Ovary (tissue), 9 donors: ENCODE results near the gene NUDCD3. TPM values are rescaled to one million over a fixed set of nuclear protein-coding genes. Genes with fewer than 3 reads are reported as not detected.

Source experiments
- DNase-seq, 5 donors: peaks; one replicate each; pipeline ENCODE4 v3.0.0-alpha.2; 2019 to 2020
- H3K27ac ChIP-seq, 2 donors: fragments of 200-600 bp; one replicate each; pipeline versions ENCODE4 v1.5.1 to v1.8.0; 2019 to 2022
- H3K27me3 ChIP-seq: fragments of 200-600 bp; one replicate; pipeline ENCODE4 v1.8.0; 2022
- H3K36me3 ChIP-seq: fragments of 200-600 bp; sonication (generic); one replicate; pipeline ENCODE4 v1.5.1; 2019
- H3K4me1 ChIP-seq: one replicate; pipeline ENCODE4 v1.8.1; 2013; ENCODE audit warnings: mild to moderate bottlenecking, moderate library complexity; ENCODE audit not compliant: insufficient read depth
- H3K4me3 ChIP-seq: fragments of 200-600 bp; sonication (generic); one replicate; pipeline ENCODE4 v1.5.1; 2017
- H3K9me3 ChIP-seq, 2 donors: fragments of 200-600 bp in 1 of 2; sonication (generic) in 1 of 2; one replicate each; pipeline versions ENCODE4 v1.5.1 to v1.8.1; 2013 to 2019; ENCODE audit warnings: mild to moderate bottlenecking in 1 of 2, moderate library complexity in 1 of 2
- EP300 ChIP-seq: sonication (generic); formaldehyde crosslinking; IDR thresholded peaks from one replicate; pipeline ENCODE4 v1.6.1; 2017; ENCODE audit warnings: antibody characterized with exemption
- POLR2A ChIP-seq: fragments of 450-650 bp; IDR thresholded peaks from one replicate; pipeline ENCODE4 v1.6.1; 2017; ENCODE audit warnings: antibody characterized with exemption, mild to moderate bottlenecking, moderate library complexity
- whole genome bisulfite sequencing, 3 donors: extraction: QIAGEN DNeasy Blood & Tissue Kit in 1 of 3; methylation state at CpG; one replicate each; pipeline versions ENCODE4 v1.1.5 to v1.1.7; 2013 to 2017; 5-methylcytosine and 5-hydroxymethylcytosine counted together
- intact Hi-C, 4 donors: fragments of 100-400 bp; cut with DNase I; formaldehyde crosslinking; loops; one replicate each; pipeline versions ENCODE4 v1.11.0 to v1.15.1; 2022 to 2023
- polyA plus RNA-seq, 2 donors: library from polyadenylated mRNA; stranded (reverse); fragments of 200-250 nt in 1 of 2; fragments of 350-450 nt in 1 of 2; fragmentation: Illumina TruSeq in 1 of 2; extraction: RNeasy Lipid Tissue Mini Kit (QIAGEN cat#74804) in 1 of 2; gene quantifications; one replicate each; pipeline ENCODE4 v1.2.3, GENCODE V29; 2013 to 2014
- total RNA-seq, 7 donors: library from RNA; depleted of rRNA in 2 of 7; stranded (reverse); fragments of >200 nt in 2 of 7; fragmentation: NEBNext Ultra II Directional in 3 of 7; extraction: Animal tissue kit (Norgen Biotek cat#: 25700) in 3 of 7; gene quantifications; one replicate each; pipeline versions ENCODE4 v1.1.0 to v1.2.4, GENCODE V29; 2016 to 2023
- TF ChIP-seq, protein P1 (sequence below), 3 donors: fragments of 450-650 bp in 2 of 3; fragments of 200-600 bp in 1 of 3; IDR thresholded peaks; one replicate each; pipeline versions ENCODE4 v1.5.1 to v1.8.0; 2016 to 2022; ENCODE audit warnings: antibody characterized with exemption in 3 of 3, mild to moderate bottlenecking in 1 of 3
- donor health status: DM: no; HTN: no; CAD: no; lungs with moderate emphysema.
- donor health status: DM: no; HTN: no; CAD: no.
- donor health status: Bipolar disorder and iron deficiency.
- donor health status: DM: yes; HTN: yes; CAD: no.
- donor health status: DM: no; HTN: no; CAD: no.
- donor health status: DM: yes; HTN: yes; CAD: no.

Gene NUDCD3
- total and polyA plus RNA-seq, 9 donors: 32.1 to 117 (median 102) TPM

DNA sequence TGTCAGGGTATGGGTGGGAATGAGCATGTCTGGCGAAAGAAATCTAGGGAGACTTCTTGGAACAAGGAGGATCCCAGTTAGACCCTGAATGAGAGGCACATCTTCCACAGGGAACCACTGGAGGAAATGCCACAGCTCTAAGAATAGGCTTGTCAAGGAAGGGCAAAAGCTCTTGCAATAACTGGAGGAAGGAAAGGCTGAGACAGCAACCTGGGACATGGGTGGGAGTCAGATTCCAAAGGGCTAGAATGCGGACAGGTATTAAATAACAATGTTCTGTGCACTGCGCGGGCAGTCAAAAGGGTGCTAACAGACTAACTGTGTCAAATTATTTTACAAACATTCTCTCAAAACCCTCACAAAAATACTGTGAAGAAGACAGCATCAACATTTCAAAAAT is 4.5 kb downstream of the NUDCD3 start:
- intact Hi-C loops: loop anchor here in 1 of 4 donors (5.0 kb wide), 1 partner anchor 244 kb away; no protein-coding TSS in a partner anchor
- Histone ChIP-seq H3K36me3 (no peaks in the 10 kb centered on the region), H3K9me3 (no peaks in the 10 kb centered on the region), H3K4me1 (peaks cover 11% of the 10 kb centered on the region), H3K27ac (no peak overlapping the region), H3K4me3 (no peak overlapping the region), H3K27me3 (no peaks in the 10 kb centered on the region)
- 87 to 91% (median 90%) methylated on average over 4 of the region's 4 CpGs for WGBS, 3 donors
- TF ChIP-seq POLR2A (no peak), EP300 (no peak)
- TF ChIP-seq, protein P1, sequence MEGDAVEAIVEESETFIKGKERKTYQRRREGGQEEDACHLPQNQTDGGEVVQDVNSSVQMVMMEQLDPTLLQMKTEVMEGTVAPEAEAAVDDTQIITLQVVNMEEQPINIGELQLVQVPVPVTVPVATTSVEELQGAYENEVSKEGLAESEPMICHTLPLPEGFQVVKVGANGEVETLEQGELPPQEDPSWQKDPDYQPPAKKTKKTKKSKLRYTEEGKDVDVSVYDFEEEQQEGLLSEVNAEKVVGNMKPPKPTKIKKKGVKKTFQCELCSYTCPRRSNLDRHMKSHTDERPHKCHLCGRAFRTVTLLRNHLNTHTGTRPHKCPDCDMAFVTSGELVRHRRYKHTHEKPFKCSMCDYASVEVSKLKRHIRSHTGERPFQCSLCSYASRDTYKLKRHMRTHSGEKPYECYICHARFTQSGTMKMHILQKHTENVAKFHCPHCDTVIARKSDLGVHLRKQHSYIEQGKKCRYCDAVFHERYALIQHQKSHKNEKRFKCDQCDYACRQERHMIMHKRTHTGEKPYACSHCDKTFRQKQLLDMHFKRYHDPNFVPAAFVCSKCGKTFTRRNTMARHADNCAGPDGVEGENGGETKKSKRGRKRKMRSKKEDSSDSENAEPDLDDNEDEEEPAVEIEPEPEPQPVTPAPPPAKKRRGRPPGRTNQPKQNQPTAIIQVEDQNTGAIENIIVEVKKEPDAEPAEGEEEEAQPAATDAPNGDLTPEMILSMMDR (IDR thresholded peaks at IDR 0.05): no peak
- DNase-seq: no peak

DNA sequence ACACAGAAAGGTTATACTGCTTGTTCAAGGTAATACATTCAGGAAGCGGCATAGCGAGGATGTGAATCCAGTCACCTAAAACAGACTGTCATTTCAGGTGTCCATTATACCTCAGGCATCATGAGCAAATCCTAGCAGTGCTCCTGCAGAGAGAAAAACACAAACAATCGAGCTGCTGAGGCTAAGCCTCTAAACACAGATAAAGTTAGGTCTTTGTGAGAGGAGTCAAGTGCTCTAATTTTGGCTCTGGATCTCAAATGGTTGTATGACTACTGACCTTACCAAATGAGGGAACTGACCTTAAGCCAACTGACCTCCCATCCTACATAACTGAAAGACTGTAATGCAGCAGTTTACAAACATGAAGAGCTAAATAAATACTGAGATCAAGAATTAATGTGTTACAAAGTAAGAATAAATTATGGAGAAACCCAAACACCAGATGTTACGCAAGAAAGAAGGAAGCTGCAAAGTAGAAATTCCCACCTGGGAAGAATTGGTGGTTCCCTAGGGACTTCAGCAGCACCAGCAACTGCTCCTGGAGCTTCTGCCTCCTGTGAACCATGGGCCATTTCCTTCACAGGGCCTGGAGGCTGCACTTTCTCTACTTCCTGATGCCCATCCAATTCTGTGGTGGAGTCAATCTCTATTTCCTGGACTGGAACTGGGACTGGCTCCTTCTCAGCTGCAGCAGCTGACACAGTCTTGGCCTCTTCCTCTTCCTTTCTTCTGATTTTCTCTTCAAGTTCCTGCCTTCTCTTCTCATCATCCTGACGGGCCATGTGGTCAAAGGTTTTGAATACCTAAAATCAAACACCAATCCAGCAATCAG is 5.8 kb downstream of the NUDCD3 start:
- TF ChIP-seq POLR2A: no peak
- TF ChIP-seq, protein P1 (IDR thresholded peaks at IDR 0.05): no peak
- no peak for TF ChIP-seq EP300
- Histone ChIP-seq H3K9me3 (no peaks in the 10 kb centered on the region), H3K27ac (no peak overlapping the region), H3K4me3 (no peak overlapping the region), H3K36me3 (no peaks in the 10 kb centered on the region), H3K27me3 (no peaks in the 10 kb centered on the region), H3K4me1 (peaks cover 11% of the 10 kb centered on the region)
- intact Hi-C loops: loop anchor here in 1 of 4 donors (5.0 kb wide), 1 partner anchor 242 kb away; no protein-coding TSS in a partner anchor
- 93 to 95% (median 93%) methylated on average over 5 of the region's 5 CpGs for WGBS, 3 donors
- DNase-seq: no peak

DNA sequence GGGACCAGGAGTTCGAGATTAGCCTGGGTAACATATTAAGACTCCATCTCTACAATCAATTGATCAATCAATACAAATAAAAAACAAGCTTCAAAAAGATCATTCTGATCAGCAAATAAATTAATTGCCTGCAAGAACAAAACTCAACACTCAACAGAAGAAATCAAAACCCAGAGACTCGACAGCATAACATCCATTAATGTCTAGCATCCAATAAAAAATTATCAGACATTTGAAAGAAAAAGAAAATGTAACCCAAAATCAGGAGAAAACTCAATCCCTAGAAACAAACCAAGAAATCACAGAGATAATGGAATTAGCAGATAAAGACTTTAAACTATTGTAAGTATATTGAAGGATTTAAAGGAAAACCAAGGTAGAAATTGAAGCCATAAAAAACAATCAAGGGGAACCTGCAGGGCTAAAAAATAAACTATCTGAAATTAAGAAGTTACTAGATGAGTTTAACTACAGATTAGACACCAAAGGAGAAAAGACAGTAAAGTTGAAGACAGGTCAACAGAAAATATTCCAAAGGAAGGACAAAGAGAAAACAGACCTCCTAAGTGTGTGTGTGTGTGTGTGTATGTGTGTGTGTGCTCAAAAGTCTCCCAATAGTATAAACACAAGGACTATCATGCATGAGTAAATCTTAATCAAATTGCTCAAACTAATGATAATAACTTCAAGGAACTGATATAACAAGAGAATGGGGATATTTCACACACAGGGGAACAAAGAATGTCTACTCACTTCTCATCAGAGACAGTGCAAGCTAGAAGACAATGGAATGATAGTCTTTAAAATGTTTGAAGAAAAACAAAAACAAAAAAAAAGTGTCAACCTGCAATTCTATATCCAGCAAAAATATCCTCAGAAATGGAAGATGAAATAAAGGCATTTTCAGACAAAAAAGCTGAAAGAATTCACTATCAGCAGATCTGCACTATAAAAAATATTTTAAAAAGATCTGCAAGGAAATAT is 7.7 kb downstream of the NUDCD3 start:
- Histone ChIP-seq H3K4me3 (no peak overlapping the region), H3K4me1 (peaks cover 4% of the 10 kb centered on the region), H3K9me3 (no peaks in the 10 kb centered on the region), H3K27ac (no peak overlapping the region), H3K36me3 (no peaks in the 10 kb centered on the region), H3K27me3 (no peaks in the 10 kb centered on the region)
- 97 to 100% (median 98%) methylated on average over 2 of the region's 2 CpGs for WGBS, 3 donors
- no peak for TF ChIP-seq POLR2A
- intact Hi-C loops: no loop called here
- DNase-seq: no peak

DNA sequence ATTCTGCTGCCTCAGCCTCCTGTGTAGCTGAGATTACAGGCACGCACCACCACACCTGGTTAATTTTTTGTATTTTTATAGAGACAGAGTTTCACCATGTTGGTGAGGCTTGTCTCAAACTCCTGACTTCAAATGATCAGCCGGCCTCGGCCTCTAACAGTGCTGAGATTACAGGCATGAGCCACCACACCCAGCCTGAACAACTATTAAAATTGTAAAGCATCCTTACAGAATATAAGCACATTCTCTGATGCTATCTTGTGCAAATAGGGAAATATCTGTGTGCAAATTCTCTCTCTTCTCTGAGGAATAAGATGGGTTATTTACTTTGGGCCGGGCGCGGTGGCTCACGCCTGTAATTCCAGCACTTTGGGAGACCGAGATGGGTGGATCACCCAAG is 12.5 kb downstream of the NUDCD3 start:
- no peaks in the 10 kb centered on the region for H3K9me3 ChIP-seq
- TF ChIP-seq EP300 (no peak), POLR2A (no peak)
- TF ChIP-seq, protein P1 (IDR thresholded peaks at IDR 0.05): no peak
- 91 to 92% (median 92%) methylated on average over 8 of the region's 8 CpGs for WGBS, 3 donors
- no peak overlapping the region for H3K27ac ChIP-seq
- no peak for DNase-seq
- H3K4me1 ChIP-seq: no peaks in the 10 kb centered on the region
- no peak overlapping the region for H3K4me3 ChIP-seq
- no peaks in the 10 kb centered on the region for H3K27me3 ChIP-seq
- intact Hi-C loops: loop anchor here in 3 of 4 donors (2.0 to 10.0 kb wide), 3 partner anchors 241 to 243 kb away; no protein-coding TSS in a partner anchor
- H3K36me3 ChIP-seq: no peaks in the 10 kb centered on the region
